ENCODE data around the gene PCDHGB1.

DNA sequence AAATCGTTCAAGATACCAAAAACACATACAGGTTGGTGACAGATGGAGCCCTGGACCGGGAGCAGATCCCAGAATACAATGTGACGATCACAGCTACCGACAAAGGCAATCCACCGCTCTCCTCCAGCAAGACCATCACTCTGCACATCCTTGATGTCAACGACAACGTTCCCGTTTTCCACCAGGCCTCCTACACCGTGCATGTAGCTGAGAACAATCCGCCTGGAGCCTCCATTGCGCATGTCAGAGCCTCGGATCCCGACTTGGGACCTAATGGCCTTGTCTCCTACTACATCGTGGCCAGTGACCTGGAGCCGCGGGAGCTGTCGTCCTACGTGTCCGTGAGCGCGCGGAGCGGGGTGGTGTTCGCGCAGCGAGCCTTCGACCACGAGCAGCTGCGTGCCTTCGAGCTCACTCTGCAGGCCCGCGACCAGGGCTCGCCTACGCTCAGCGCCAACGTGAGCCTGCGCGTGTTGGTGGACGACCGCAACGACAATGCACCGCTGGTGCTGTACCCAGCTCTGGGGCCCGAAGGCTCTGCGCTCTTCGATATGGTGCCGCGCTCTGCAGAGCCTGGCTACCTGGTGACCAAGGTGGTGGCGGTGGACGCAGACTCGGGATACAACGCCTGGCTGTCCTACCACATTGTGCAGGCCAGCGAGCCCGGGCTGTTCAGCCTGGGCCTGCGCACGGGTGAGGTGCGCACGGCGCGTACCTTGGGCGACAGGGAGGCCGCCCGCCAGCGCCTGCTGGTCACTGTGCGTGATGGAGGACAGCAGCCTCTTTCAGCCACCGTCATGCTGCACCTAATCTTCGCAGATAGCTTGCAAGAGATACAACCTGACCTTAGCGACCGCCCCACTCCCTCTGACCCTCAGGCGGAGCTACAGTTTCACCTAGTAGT, 21.9 kb downstream of the PCDHGB1 start:
- TF ChIP-seq, protein P1, sequence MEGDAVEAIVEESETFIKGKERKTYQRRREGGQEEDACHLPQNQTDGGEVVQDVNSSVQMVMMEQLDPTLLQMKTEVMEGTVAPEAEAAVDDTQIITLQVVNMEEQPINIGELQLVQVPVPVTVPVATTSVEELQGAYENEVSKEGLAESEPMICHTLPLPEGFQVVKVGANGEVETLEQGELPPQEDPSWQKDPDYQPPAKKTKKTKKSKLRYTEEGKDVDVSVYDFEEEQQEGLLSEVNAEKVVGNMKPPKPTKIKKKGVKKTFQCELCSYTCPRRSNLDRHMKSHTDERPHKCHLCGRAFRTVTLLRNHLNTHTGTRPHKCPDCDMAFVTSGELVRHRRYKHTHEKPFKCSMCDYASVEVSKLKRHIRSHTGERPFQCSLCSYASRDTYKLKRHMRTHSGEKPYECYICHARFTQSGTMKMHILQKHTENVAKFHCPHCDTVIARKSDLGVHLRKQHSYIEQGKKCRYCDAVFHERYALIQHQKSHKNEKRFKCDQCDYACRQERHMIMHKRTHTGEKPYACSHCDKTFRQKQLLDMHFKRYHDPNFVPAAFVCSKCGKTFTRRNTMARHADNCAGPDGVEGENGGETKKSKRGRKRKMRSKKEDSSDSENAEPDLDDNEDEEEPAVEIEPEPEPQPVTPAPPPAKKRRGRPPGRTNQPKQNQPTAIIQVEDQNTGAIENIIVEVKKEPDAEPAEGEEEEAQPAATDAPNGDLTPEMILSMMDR (conservative IDR thresholded peaks at IDR 0.05; ENCODE audit: low read length) = no peak
- no peak for TF ChIP-seq EZH2phosphoT487 (IDR thresholded peaks at IDR 0.05; ENCODE audit: borderline replicate concordance, low read depth, low read length)

Measured in OCI-LY7 (cell line).